NCI-H1417 (cell line): ENCODE data around the gene GPC5.
"Not testable (repeated sequence)": the region's sequence is repeated elsewhere in the genome, so short reads cannot be mapped to it uniquely, and the experiment has no call there.

ENCODE experiments used
- DNase-seq, 3 experiments: peaks; one replicate each; lab custom pipeline; 2025; lab: John Stamatoyannopoulos, UW

The GPC5 gene

DNA sequence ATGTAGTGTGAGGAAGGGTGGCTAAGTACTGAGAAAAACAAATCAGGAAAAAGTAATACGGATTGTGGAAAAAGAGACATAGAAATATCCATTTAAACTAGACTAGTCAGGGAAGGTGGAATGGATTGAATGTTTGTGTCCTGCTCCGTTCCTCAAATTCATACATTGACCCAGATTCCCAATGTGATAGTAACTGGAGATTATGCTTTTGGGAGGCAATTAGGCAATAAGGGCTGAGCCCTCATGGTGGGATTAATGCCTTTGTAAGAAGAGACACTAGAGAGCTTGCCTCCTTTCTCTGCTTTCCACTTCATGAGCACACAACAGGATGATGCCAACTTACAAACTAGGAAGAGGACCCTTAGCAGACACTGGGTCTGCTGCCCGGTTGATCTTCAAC lies 1063.0 kb downstream of the GPC5 start:
- no peak for DNase-seq

DNA sequence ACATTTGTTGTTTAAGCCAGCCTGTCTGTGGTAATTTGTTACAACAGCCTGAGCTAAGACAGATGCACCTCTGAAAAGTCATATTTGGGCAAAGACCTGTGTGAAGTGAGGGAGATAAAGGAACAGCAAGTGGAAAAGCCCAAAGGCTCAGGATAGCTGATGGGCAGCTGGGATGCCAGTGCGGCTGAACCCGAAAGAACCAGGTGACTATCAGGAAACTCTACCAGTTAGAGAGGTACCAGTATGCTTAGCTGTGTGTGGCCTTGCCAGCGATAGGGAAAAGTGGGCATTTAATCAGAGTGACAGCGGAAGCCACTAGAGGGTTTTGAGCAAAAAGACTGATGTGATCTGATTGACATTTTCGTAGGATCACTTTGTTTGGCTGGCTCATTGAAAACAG lies 1063.4 kb downstream of the GPC5 start:
- DNase-seq = no peak

DNA sequence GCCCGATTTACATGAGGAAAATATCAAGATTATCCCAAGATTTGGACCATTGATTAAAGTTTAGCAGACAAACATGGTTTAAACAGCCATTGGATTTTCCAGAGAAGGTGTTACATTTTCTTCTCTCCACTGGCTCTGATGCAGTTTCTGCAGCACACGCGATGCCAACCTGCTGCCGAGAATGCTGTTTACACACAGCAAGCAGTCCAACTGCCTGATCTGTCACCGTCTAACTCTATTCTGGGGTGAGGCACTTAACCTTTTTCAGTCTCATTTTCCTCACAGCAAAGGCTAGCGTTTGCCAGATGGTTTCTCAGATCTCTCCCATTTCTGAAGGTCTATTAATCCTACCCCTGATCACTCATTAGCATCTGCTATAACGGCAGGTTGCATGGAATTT lies 1064.7 kb downstream of the GPC5 start:
- peak; percentile 70 to 92 (median 71) for DNase-seq

- DNase-seq = no peak
Measured at GRCh38 chr13:92473765-92474475, 1075.5 kb downstream of the GPC5 start.

DNA sequence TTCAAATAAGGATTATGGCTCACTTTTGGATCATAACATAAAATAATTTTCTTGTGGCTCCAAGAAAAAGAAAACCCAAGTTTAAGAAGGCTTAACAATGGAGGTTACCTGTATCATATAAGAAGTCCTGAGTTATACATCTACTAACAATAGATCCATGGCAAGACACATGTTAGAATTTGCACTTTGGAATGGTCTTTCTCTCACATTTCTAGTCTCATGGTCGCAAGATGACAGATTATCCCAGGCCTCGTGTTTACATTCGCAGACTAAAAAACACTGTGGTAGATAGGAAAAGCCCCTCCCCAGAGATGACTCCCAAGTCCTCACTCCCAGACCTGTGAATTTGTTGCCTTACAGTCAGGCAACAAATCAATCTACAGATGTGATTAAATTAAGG lies 1082.0 kb downstream of the GPC5 start:
- DNase-seq = no peak

- DNase-seq = not testable (repeated sequence)
Measured at GRCh38 chr13:92482790-92483189, 1084.4 kb downstream of the GPC5 start.

GRCh38 chr13:92483894-92484293 lies 1085.5 kb downstream of the GPC5 start:
- no peak for DNase-seq

GRCh38 chr13:92487238-92487637 lies 1088.8 kb downstream of the GPC5 start:
- DNase-seq = no peak

- DNase-seq = no peak
Measured at GRCh38 chr13:92488249-92488852, 1089.9 kb downstream of the GPC5 start.

GRCh38 chr13:92491839-92492238 lies 1093.4 kb downstream of the GPC5 start:
- no peak for DNase-seq

- no peak for DNase-seq
Measured at GRCh38 chr13:92494915-92495314, 1096.5 kb downstream of the GPC5 start.

DNA sequence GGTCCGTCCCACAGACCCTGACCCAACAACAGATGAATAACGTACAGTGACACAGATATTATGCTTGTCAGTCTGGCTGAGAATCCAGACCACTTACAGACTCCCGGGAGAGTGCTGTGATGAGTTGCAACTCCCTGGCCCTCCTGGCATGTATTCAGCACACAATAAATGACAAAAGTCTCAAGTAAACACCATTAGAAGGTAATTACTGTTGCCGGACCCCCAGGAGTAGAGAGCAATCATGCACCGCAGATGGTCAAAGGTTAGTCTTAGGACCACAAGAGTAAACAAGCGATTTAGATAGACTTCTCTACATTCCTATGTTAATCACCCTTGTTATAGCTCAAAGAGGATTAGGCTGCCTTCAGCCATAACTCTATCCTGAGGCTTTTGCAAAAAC lies 1101.8 kb downstream of the GPC5 start:
- DNase-seq = no peak

DNA sequence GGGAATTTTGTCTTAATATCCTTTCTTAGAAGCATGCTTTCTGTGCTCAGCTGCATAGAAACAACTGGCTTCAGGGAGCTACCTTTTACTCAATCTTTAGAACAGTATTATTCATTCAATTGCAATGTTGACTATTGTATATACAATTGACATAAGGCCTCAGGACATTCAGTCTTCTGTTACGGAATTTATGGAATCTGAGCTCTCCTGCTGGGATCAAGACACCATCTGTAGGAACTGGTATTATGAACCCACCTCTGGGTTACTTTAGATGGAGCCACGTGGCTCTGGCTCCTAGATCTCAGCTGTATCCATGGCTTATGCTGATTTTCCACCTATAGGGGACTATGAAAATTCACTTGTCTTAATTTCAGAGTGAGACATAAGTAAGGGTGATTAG lies 1112.0 kb downstream of the GPC5 start:
- DNase-seq = no peak

- no peak for DNase-seq
Measured at GRCh38 chr13:92512852-92513251, 1114.4 kb downstream of the GPC5 start.

- DNase-seq = no peak
Measured at GRCh38 chr13:92513672-92514071, 1115.3 kb downstream of the GPC5 start.

- no peak for DNase-seq
Measured at GRCh38 chr13:92514420-92515125, 1116.2 kb downstream of the GPC5 start.

GRCh38 chr13:92516878-92517277 lies 1118.5 kb downstream of the GPC5 start:
- DNase-seq = not testable (repeated sequence)

DNA sequence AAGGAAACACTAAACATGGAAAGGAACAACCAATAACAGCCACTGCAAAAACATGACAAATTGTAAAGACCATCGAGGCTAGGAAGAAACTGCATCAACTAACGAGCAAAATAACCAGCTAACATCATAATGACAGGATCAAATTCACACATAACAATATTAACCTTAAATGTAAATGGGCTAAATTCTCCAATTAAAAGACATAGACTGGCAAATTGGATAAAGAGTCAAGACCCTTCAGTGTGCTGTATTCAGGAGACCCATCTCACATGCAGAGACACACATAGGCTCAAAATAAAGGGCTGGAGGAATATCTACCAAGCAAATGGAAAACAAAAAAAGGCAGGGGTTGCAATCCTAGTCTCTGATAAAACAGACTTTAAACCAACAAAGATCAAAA lies 1120.2 kb downstream of the GPC5 start:
- not testable (repeated sequence) for DNase-seq

- no peak for DNase-seq
Measured at GRCh38 chr13:92530364-92530763, 1131.9 kb downstream of the GPC5 start.

GRCh38 chr13:92535222-92536006 lies 1137.0 kb downstream of the GPC5 start:
- no peak for DNase-seq

- no peak for DNase-seq
Measured at GRCh38 chr13:92537471-92537870, 1139.0 kb downstream of the GPC5 start.

- no peak for DNase-seq
Measured at GRCh38 chr13:92538164-92538563, 1139.7 kb downstream of the GPC5 start.
